Keratinocyte (primary cell): ENCODE data around the gene MMRN2.

Experiments
- EZH2 ChIP-seq: IDR thresholded peaks from one replicate; pipeline ENCODE4 v1.6.1; 2012; ENCODE audit warnings: inconsistent platforms, mild to moderate bottlenecking, low read length, moderate library complexity
- TF ChIP-seq, protein P1 (sequence below), 3 experiments: IDR thresholded peaks in 1 of 3; conservative IDR thresholded peaks in 1 of 3; optimal IDR thresholded peaks in 1 of 3; 2 replicates in 2 of 3; 3 replicates in 1 of 3; pipeline versions ENCODE3 to v1.5.1; 2011; ENCODE audit warnings: low read length in 3 of 3, mild to moderate bottlenecking in 3 of 3, moderate library complexity in 2 of 3, control low read depth in 1 of 3, inconsistent platforms in 1 of 3; ENCODE audit not compliant: insufficient read depth in 2 of 3; ENCODE audit errors: extremely low read depth in 1 of 3

DNA sequence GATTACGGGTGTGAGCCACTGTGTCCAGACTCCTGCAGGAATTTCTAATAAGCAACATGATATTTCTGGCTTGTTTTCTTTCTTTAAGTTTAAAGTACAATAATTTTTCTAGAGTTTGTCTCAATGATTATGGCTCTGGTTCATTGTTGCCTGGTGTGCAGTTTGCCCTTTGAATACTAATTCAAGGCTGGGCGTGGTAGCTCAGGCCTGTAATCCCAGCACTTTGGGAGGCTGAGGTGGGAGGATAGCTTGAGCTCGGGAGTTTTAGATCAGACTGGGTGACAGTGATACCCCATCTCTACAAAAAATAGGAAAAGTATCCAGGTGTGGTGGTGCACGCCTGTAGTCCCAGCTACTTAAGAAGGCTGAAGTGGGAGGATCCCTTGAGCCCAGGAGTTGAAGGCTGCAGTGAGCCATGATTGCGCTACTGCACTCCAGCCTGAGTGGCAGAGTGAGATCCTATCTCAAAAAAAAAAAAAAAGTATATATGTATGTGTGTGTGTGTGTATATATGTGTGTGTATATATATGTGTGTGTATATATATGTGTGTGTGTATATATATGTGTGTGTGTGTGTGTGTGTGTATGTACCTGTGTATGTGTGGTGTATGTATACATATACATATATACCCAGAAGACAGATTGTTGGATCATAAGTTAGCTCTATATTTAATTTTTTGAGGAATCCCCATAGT, 19.1 kb upstream of the MMRN2 start:
- TF ChIP-seq, protein P1, sequence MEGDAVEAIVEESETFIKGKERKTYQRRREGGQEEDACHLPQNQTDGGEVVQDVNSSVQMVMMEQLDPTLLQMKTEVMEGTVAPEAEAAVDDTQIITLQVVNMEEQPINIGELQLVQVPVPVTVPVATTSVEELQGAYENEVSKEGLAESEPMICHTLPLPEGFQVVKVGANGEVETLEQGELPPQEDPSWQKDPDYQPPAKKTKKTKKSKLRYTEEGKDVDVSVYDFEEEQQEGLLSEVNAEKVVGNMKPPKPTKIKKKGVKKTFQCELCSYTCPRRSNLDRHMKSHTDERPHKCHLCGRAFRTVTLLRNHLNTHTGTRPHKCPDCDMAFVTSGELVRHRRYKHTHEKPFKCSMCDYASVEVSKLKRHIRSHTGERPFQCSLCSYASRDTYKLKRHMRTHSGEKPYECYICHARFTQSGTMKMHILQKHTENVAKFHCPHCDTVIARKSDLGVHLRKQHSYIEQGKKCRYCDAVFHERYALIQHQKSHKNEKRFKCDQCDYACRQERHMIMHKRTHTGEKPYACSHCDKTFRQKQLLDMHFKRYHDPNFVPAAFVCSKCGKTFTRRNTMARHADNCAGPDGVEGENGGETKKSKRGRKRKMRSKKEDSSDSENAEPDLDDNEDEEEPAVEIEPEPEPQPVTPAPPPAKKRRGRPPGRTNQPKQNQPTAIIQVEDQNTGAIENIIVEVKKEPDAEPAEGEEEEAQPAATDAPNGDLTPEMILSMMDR (optimal IDR thresholded peaks at IDR 0.05 in 1 of 3, IDR thresholded peaks at IDR 0.05 in 1 of 3, conservative IDR thresholded peaks at IDR 0.05 in 1 of 3; ENCODE audit: extremely low read depth in 1 of 3, insufficient read depth in 2 of 3, low read length in 3 of 3), result no peak
- no peak for TF ChIP-seq EZH2
